ENCODE results near the gene RILP. TPM values are rescaled to one million over a fixed set of nuclear protein-coding genes. Genes with fewer than 3 reads are reported as not detected.

Gene RILP
- total RNA-seq, 2 experiments from 2014 or later, result 5.8 to 6.2 TPM

DNA sequence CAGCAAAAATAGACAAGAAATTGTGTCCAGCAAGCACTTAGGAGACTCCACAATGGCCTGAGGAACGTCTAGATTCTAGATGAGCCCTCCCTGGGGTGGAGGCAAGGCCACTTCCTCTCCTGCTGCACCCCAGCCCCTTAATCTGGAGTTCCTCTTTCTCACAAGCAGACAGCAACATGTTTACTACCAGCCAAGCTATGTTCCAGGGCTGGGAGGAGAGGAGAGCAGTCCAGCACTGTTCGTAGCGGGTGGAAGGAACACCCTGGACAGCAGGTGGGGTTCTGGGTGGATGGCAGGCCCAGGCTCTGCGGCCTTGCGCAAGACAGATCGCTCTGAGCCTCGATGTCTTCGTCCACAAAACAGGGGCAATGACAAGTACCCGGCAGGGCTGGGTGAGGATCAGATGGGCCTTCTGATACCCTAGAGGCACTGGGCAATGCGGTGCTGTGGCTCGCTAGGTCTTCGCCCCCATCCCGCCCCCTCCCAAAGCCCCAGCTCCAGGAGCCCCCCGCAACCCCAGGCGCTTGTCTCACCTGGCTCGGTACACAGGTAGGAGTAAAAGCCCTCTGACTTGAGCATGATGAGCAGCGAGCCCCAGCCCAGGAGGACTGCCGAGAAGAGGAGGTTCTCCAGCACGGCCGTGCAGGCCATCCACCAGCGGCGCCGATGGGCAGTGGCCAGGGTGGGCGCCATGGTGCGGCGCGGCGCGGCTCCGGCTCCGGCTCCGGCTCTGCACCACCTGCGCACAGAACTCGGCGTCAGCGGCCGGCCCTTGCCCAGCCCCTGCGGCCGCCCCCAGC is 22.3 kb downstream of the RILP start:
- H3K27ac Mint-ChIP-seq, result no peak overlapping the region
- peaks cover 16% of the 10 kb centered on the region for H3K27me3 Mint-ChIP-seq
- DNase-seq, result no peak
- intact Hi-C loops (cut with micrococcal nuclease), result no loop called here
- ChIA-PET POLR2A (interaction anchor here (0.6 kb wide), 1 partner anchor 20 kb away, joined by 4 read pairs; no protein-coding TSS in a partner anchor), CTCF (interaction anchor here (0.5 to 9.4 kb wide), 4 partner anchors 20 to 263 kb away, joined by 3 to 209 read pairs (median 12); partner anchors contain the start of gene RILP)
- H3K36me3 Mint-ChIP-seq, result no peaks in the 10 kb centered on the region
- H3K9me3 Mint-ChIP-seq, result no peaks in the 10 kb centered on the region
- H3K4me1 Mint-ChIP-seq (ENCODE audit: low read depth), result peaks cover 11% of the 10 kb centered on the region
- peak overlapping the region; percentile 54 for H3K4me3 Mint-ChIP-seq

DNA sequence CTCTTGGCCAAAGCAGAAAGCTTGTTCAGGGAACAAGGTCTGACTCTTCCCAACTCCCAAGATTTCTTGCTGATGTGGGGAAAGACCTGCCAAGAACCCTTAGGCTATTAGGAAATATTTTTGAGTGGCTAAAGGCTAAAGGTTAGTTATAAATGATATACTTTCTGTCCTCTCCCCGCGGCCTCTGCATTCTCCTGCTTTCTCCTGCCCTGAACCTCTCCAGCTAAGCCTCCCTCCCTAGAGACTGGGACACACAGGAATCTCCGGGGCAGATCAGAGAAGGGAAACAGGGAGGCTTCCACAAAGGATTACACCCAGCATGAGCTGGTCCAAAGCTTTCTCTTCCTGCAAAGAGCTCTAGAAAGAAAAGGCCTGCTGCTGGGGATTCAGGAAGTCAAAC is 23.3 kb downstream of the RILP start:
- H3K27me3 Mint-ChIP-seq, result peaks cover 16% of the 10 kb centered on the region
- ChIA-PET CTCF (interaction anchor here (1.4 to 9.4 kb wide), 2 partner anchors 19 to 50 kb away, joined by 3 to 209 read pairs; no protein-coding TSS in a partner anchor), POLR2A (interaction anchor here (1.1 kb wide), 1 partner anchor 58 kb away, joined by 3 read pairs; no protein-coding TSS in a partner anchor)
- H3K4me3 Mint-ChIP-seq, result no peak overlapping the region
- H3K27ac Mint-ChIP-seq, result no peak overlapping the region
- no peaks in the 10 kb centered on the region for H3K9me3 Mint-ChIP-seq
- no peak for DNase-seq
- H3K4me1 Mint-ChIP-seq (ENCODE audit: low read depth), result peaks cover 11% of the 10 kb centered on the region
- H3K36me3 Mint-ChIP-seq, result no peaks in the 10 kb centered on the region
- intact Hi-C loops (cut with micrococcal nuclease), result no loop called here

DNA sequence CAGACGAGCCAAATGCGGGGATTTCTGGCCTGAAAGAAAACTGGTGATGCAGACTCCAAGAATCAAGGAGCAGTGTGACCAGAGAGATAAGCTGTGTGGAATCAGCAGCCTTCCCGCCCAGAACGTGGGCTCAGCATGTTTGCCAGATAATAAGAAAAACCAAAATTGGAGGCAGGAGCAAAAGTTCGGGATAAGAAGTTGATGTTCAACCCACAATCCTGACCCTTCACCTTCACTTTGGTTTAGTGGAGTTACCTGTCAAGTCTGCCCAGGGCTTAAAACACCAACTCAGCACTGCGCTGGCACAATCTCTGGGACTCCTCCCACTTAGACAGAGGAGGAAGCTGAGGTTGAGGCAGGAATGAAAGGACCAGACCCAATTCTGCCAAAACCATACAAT is 24.1 kb downstream of the RILP start:
- CTCF ChIA-PET, result interaction anchor here (0.9 to 9.4 kb wide), 2 partner anchors 49 to 59 kb away, joined by 3 to 209 read pairs; no protein-coding TSS in a partner anchor
- Mint-ChIP-seq H3K4me3 (no peak overlapping the region), H3K27ac (no peak overlapping the region), H3K4me1 (ENCODE audit: low read depth) (peaks cover 11% of the 10 kb centered on the region), H3K27me3 (peaks cover 16% of the 10 kb centered on the region), H3K9me3 (no peaks in the 10 kb centered on the region), H3K36me3 (no peaks in the 10 kb centered on the region)
- DNase-seq, result no peak
- intact Hi-C loops (cut with micrococcal nuclease), result no loop called here
- POLR2A ChIA-PET, result no interaction called here

DNA sequence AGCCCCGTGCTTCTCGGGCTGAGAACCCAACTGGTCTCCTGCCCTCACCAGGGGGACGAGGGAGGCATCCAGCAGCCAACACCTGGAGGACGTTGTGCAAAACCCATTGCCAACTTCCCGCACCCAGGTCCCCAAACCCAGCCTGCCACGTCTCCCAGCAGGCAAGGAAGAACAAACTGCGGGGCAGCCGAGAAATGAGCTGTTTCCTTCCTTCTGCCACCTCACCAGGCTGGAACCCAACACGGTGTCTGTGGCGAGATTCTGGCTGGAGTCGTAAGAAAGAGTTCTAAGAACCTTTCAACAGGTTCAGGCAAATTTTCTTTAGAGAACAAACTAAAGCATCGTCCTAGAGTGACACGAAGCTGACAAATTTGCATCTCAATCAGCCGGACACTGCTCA is 24.6 kb downstream of the RILP start:
- no peaks in the 10 kb centered on the region for H3K36me3 Mint-ChIP-seq
- no peak for DNase-seq
- no peak overlapping the region for H3K27ac Mint-ChIP-seq
- peaks cover 16% of the 10 kb centered on the region for H3K27me3 Mint-ChIP-seq
- intact Hi-C loops (cut with micrococcal nuclease), result no loop called here
- no peak overlapping the region for H3K4me3 Mint-ChIP-seq
- CTCF ChIA-PET, result interaction anchor here (0.9 to 9.4 kb wide), 2 partner anchors 48 to 58 kb away, joined by 3 to 209 read pairs; no protein-coding TSS in a partner anchor
- peaks cover 9% of the 10 kb centered on the region for H3K4me1 Mint-ChIP-seq (ENCODE audit: low read depth)
- no peaks in the 10 kb centered on the region for H3K9me3 Mint-ChIP-seq
- POLR2A ChIA-PET, result no interaction called here

DNA sequence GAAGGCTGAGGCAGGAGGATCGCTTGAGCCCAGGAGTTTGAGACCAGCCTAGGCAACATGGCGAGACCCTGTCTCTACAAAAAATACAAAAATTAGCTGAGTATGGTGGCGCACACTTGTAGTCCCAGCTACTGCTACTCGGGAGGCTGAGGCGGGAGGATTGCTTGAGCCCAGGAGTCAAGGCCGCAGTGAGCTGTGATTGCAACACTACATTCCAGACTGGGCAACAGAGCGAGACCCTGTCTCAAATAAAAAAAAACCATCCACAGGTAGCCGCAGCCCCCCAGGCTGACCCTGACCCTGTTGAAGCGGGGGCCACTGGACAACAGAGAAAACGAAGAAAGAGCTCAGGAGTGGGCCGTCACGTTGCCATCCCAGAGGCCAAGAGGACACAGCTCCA is 25.0 kb downstream of the RILP start:
- intact Hi-C loops (cut with micrococcal nuclease), result no loop called here
- POLR2A ChIA-PET, result no interaction called here
- H3K9me3 Mint-ChIP-seq, result no peaks in the 10 kb centered on the region
- DNase-seq, result no peak
- H3K27ac Mint-ChIP-seq, result no peak overlapping the region
- H3K4me1 Mint-ChIP-seq (ENCODE audit: low read depth), result peaks cover 7% of the 10 kb centered on the region
- peaks cover 16% of the 10 kb centered on the region for H3K27me3 Mint-ChIP-seq
- CTCF ChIA-PET, result interaction anchor here (0.9 to 9.4 kb wide), 2 partner anchors 48 to 58 kb away, joined by 3 to 209 read pairs; no protein-coding TSS in a partner anchor
- no peak overlapping the region for H3K4me3 Mint-ChIP-seq
- H3K36me3 Mint-ChIP-seq, result no peaks in the 10 kb centered on the region

DNA sequence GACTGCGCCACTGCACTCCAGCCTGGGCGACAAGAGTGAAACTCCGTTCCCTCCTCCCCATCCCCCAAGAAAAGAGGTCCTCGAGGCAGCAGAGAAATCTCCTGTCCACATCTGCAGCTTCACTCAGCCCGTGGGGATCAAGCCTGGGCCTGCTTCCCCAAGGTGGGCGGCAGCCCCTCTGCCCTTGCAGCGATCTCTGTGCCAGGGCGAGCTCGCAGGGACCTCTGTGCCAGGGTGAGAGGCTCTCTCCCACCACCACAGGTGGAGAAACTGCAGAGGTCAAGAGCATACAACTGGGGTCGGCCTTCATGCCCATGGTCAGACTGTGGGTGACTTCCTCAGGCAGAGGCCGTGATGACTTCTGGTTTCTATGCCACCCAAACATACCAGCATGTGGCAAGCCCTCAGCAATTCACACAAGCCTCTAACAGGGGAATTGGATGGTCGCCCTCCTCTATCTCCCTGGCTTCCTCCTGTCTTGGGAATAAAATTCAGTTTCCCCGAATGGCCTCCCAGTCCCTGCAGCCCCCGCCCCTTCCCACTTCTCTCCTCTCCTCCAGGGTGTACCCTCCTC is 26.5 kb downstream of the RILP start:
- intact Hi-C loops (cut with micrococcal nuclease), result no loop called here
- H3K4me3 Mint-ChIP-seq, result no peak overlapping the region
- peaks cover 15% of the 10 kb centered on the region for H3K27me3 Mint-ChIP-seq
- H3K36me3 Mint-ChIP-seq, result no peaks in the 10 kb centered on the region
- DNase-seq, result no peak
- H3K4me1 Mint-ChIP-seq (ENCODE audit: low read depth), result peaks cover 7% of the 10 kb centered on the region
- ChIA-PET POLR2A (no interaction called here), CTCF (interaction anchor here (0.8 kb wide), 1 partner anchor 49 kb away, joined by 3 read pairs; no protein-coding TSS in a partner anchor)
- no peak overlapping the region for H3K27ac Mint-ChIP-seq
- H3K9me3 Mint-ChIP-seq, result no peaks in the 10 kb centered on the region

DNA sequence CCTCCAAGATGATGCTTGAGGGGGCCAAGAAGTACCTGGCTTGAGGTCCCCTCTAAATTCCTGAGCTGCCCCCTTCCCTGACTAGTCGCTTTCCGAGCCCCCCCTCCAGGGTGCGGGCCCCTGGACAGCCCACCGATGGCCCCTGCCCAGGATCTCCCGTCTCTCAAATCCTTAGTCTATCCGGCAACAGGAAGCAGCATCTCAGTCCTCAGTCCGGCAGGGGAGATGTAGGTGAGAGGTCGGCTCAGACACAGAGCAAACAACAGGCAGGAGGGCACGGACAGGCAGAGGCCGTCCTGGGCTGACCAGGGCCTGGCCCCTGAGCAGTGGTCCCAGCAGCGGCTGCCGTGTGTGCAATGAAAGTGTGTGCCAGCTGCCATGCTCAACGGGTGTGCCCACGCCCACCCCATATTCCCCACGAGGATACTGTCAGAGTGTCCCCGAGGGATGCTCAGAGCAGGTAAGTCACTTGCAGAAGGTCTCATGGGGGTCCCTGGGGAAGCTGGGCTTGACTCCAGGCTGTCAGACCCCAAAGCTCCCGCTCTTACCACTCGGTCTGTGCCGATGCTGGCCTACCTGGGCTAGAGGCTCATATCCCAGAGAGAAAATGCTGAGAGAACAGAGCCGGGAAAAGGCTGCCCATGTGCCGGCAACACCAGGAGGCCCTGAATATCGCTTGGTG is 28.3 kb downstream of the RILP start:
- intact Hi-C loops (cut with micrococcal nuclease), result no loop called here
- CTCF ChIA-PET, result no interaction called here
- Mint-ChIP-seq H3K4me3 (no peak overlapping the region), H3K4me1 (ENCODE audit: low read depth) (no peaks in the 10 kb centered on the region), H3K9me3 (no peaks in the 10 kb centered on the region), H3K36me3 (no peaks in the 10 kb centered on the region), H3K27ac (no peak overlapping the region), H3K27me3 (peaks cover 6% of the 10 kb centered on the region)
- no peak for DNase-seq
- POLR2A ChIA-PET, result no interaction called here

DNA sequence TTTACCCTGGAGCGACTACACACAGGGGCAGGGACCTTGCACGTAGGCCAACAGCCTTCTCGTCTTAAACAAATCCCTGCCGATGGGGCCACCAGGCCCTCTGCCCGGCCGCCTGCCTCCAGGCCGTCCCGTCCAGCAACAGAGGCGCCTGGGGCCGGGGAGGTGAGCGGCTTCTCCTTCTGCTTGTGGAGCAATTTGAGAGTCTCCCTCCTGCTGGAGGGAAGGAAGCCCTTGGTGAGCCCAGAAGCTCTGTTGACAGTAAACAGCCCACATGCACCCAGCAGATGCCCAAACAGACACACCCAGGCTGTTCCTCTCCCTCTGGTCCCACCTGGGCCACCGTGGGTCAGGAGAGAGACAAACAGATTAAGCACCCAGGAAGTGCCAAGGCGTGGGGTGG is 29.2 kb downstream of the RILP start:
- H3K27me3 Mint-ChIP-seq, result no peaks in the 10 kb centered on the region
- ChIA-PET POLR2A (no interaction called here), CTCF (no interaction called here)
- no peak for DNase-seq
- intact Hi-C loops (cut with micrococcal nuclease), result no loop called here
- no peaks in the 10 kb centered on the region for H3K9me3 Mint-ChIP-seq
- no peaks in the 10 kb centered on the region for H3K36me3 Mint-ChIP-seq
- H3K4me1 Mint-ChIP-seq (ENCODE audit: low read depth), result no peaks in the 10 kb centered on the region
- no peak overlapping the region for H3K4me3 Mint-ChIP-seq
- no peak overlapping the region for H3K27ac Mint-ChIP-seq

DNA sequence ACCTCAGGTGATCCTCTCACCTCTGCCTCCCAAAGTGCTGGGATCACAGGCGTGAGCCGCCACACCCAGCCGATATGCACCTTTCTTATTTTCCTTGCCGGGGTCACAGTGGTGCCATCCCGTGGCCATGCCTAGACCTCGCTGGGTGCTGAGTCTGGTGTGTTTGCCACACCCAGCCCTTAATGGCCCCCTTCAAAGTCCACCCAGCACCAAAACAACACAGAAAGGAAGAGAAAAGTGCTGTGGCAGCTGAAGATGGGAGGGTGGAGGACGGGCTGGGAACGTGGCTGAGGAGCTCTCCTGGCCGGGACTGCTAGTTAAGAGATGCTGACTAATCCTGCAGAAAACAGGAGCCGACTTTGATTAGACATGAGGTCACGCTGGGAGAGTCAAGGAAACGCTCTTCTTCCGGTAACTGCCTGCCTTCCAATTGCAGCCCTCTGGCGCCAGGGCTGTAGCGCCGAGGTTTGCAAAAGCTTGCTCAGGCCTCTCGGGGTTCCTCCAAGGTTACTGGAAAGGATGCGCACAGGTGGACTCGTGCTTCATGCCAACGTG is 32.0 kb downstream of the RILP start:
- DNase-seq, result no peak
- H3K27me3 Mint-ChIP-seq, result no peaks in the 10 kb centered on the region
- no peaks in the 10 kb centered on the region for H3K36me3 Mint-ChIP-seq
- H3K9me3 Mint-ChIP-seq, result no peaks in the 10 kb centered on the region
- H3K27ac Mint-ChIP-seq, result no peak overlapping the region
- H3K4me1 Mint-ChIP-seq (ENCODE audit: low read depth), result no peaks in the 10 kb centered on the region
- intact Hi-C loops (cut with micrococcal nuclease), result no loop called here
- no peak overlapping the region for H3K4me3 Mint-ChIP-seq
- POLR2A ChIA-PET, result no interaction called here
- CTCF ChIA-PET, result interaction anchor here (2.2 to 4.2 kb wide), 2 partner anchors 12 to 43 kb away, joined by 13 to 26 read pairs; no protein-coding TSS in a partner anchor

DNA sequence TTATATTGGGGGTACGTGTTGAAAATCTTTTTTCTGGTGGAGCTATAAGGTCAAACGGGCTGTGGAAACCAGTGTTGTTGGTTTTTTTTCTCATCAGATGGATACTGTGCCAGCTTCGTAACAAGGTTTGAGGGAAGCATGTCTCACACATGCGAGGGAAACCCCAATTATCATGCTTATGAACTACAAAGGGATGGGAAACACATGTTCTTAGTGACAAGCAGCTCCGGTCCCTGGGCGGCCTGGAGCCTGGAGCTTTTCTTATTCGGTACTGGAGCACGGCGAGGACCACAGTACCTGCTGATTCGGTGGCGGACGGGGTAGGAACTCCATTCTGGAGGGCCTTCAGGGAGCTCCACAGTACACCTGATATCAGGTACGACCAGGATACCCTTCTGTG is 33.6 kb downstream of the RILP start:
- H3K27me3 Mint-ChIP-seq, result no peaks in the 10 kb centered on the region
- no peaks in the 10 kb centered on the region for H3K4me1 Mint-ChIP-seq (ENCODE audit: low read depth)
- CTCF ChIA-PET, result interaction anchor here (4.2 kb wide), 1 partner anchor 41 kb away, joined by 26 read pairs; no protein-coding TSS in a partner anchor
- no peaks in the 10 kb centered on the region for H3K36me3 Mint-ChIP-seq
- POLR2A ChIA-PET, result no interaction called here
- no peak overlapping the region for H3K4me3 Mint-ChIP-seq
- no peaks in the 10 kb centered on the region for H3K9me3 Mint-ChIP-seq
- intact Hi-C loops (cut with micrococcal nuclease), result no loop called here
- H3K27ac Mint-ChIP-seq, result no peak overlapping the region
- no peak for DNase-seq

DNA sequence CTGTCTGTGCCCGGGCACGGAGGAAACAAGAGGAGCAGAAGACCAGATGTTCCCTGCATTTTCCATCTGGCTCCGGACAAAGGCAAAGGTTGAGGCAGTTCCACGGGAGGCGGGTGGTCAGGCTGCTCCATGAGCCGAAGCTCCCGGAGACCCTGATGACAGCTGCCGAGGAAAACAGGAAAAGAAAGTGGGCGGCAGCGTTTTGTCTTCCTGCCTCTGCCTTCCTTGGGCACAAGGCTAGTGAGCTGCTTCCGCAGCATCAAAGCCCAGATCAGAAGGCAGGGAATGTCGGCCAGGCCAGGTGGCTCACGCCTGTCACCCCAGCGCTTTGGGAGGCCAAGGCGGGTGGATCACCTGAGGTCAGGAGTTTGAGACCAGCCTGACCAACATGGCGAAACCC is 37.3 kb downstream of the RILP start:
- intact Hi-C loops (cut with micrococcal nuclease), result no loop called here
- ChIA-PET POLR2A (no interaction called here), CTCF (no interaction called here)
- DNase-seq, result no peak
- Mint-ChIP-seq H3K4me3 (no peak overlapping the region), H3K27ac (no peak overlapping the region), H3K4me1 (ENCODE audit: low read depth) (peaks cover 13% of the 10 kb centered on the region), H3K27me3 (no peaks in the 10 kb centered on the region), H3K36me3 (no peaks in the 10 kb centered on the region), H3K9me3 (no peaks in the 10 kb centered on the region)

DNA sequence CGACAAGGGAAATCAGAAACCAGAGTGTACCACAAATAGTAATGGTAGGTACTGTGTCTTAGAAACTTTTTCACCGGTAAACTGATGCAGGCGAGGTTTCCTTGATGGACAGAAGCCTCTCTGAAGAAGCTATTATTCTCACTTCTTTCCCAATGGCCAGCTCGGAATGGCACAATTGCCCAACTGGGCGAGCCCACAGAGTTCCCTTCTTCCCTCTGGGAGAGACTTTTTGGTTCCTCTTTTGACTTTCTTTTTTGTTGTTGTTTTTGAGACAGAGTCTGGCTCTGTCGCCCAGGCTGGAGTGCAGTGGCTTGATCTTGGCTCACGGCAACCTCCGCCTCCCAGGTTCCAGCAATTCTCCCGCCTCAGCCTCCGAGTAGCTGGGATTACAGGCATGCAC is 38.0 kb downstream of the RILP start:
- H3K9me3 Mint-ChIP-seq, result no peaks in the 10 kb centered on the region
- DNase-seq, result no peak
- H3K4me3 Mint-ChIP-seq, result no peak overlapping the region
- H3K27me3 Mint-ChIP-seq, result no peaks in the 10 kb centered on the region
- ChIA-PET POLR2A (no interaction called here), CTCF (interaction anchor here (1.1 to 1.4 kb wide), 2 partner anchors 18 to 38 kb away, joined by 3 to 7 read pairs; no protein-coding TSS in a partner anchor)
- H3K36me3 Mint-ChIP-seq, result no peaks in the 10 kb centered on the region
- H3K27ac Mint-ChIP-seq, result no peak overlapping the region
- peaks cover 20% of the 10 kb centered on the region for H3K4me1 Mint-ChIP-seq (ENCODE audit: low read depth)
- intact Hi-C loops (cut with micrococcal nuclease), result no loop called here

Data from activated CD4-positive, alpha-beta memory T cell treated with anti-CD3 and anti-CD28 coated beads for 36 hours (primary cell).